ENCODE measurements around the gene EXOC4.
"Not testable (repeated sequence)": the region's sequence is repeated elsewhere in the genome, so short reads cannot be mapped to it uniquely, and the experiment has no call there.

The EXOC4 gene

GRCh38 chr7:133265821-133266220, 12.9 kb downstream of the EXOC4 start:
- no peaks in the 10 kb centered on the region; the same call in 1 of the 2 replicates for H3K36me3 ChIP-seq (ENCODE audit: insufficient read depth, low read length)
- no peak overlapping the region for H3K27ac ChIP-seq
- no peak overlapping the region for H3K9ac ChIP-seq (ENCODE audit: insufficient read length)
- TF ChIP-seq FOXP2 (optimal IDR thresholded peaks at IDR 0.05; ENCODE audit: control extremely low read depth, extremely low read length, insufficient read depth) (no peak), EZH2 (IDR thresholded peaks at IDR 0.05) (no peak), POLR2AphosphoS5 (IDR thresholded peaks at IDR 0.05; ENCODE audit: borderline replicate concordance, low read depth, low read length) (no peak)
- no peak overlapping the region for H3K4me3 ChIP-seq
- no peaks in the 10 kb centered on the region for H3K9me3 ChIP-seq (ENCODE audit: low read depth, low read length)
- DNase-seq (ENCODE audit: low read depth, low spot score), result no peak

- Histone ChIP-seq H3K36me3 (ENCODE audit: insufficient read depth, low read length) (no peaks in the 10 kb centered on the region), H3K4me3 (no peak overlapping the region), H3K27ac (no peak overlapping the region), H3K9me3 (ENCODE audit: low read depth, low read length) (no peaks in the 10 kb centered on the region), H3K9ac (ENCODE audit: insufficient read length) (no peak overlapping the region)
- no peak for TF ChIP-seq EZH2 (IDR thresholded peaks at IDR 0.05)
- TF ChIP-seq POLR2AphosphoS5 (IDR thresholded peaks at IDR 0.05; ENCODE audit: borderline replicate concordance, low read depth, low read length), result no peak
- no peak for TF ChIP-seq FOXP2 (optimal IDR thresholded peaks at IDR 0.05; ENCODE audit: control extremely low read depth, extremely low read length, insufficient read depth)
- no peak for DNase-seq (ENCODE audit: low read depth, low spot score)
Measured at GRCh38 chr7:133268355-133268754, 15.5 kb downstream of the EXOC4 start.

- DNase-seq (ENCODE audit: low read depth, low spot score), result no peak
- Histone ChIP-seq H3K9me3 (ENCODE audit: low read depth, low read length) (no peaks in the 10 kb centered on the region), H3K4me3 (no peak overlapping the region), H3K9ac (ENCODE audit: insufficient read length) (no peak overlapping the region), H3K36me3 (ENCODE audit: insufficient read depth, low read length) (peaks cover 20% of the 10 kb centered on the region), H3K27ac (no peak overlapping the region)
- TF ChIP-seq EZH2 (IDR thresholded peaks at IDR 0.05) (no peak), FOXP2 (optimal IDR thresholded peaks at IDR 0.05; ENCODE audit: control extremely low read depth, extremely low read length, insufficient read depth) (no peak), POLR2AphosphoS5 (IDR thresholded peaks at IDR 0.05; ENCODE audit: borderline replicate concordance, low read depth, low read length) (no peak)
Measured at GRCh38 chr7:133272336-133272735, 19.5 kb downstream of the EXOC4 start.

GRCh38 chr7:133273227-133273626, 20.3 kb downstream of the EXOC4 start:
- DNase-seq (ENCODE audit: low read depth, low spot score), result no peak
- Histone ChIP-seq H3K4me3 (no peak overlapping the region), H3K9me3 (ENCODE audit: low read depth, low read length) (no peaks in the 10 kb centered on the region), H3K36me3 (ENCODE audit: insufficient read depth, low read length) (peaks cover 29% of the 10 kb centered on the region), H3K27ac (no peak overlapping the region), H3K9ac (ENCODE audit: insufficient read length) (no peak overlapping the region)
- TF ChIP-seq POLR2AphosphoS5 (IDR thresholded peaks at IDR 0.05; ENCODE audit: borderline replicate concordance, low read depth, low read length) (no peak), EZH2 (IDR thresholded peaks at IDR 0.05) (no peak), FOXP2 (optimal IDR thresholded peaks at IDR 0.05; ENCODE audit: control extremely low read depth, extremely low read length, insufficient read depth) (no peak)

- peaks cover 35% of the 10 kb centered on the region for H3K36me3 ChIP-seq (ENCODE audit: insufficient read depth, low read length)
- H3K9ac ChIP-seq (ENCODE audit: insufficient read length), result no peak overlapping the region
Measured at GRCh38 chr7:133274265-133274664, 21.4 kb downstream of the EXOC4 start.

GRCh38 chr7:133275008-133275407, 22.1 kb downstream of the EXOC4 start:
- H3K9ac ChIP-seq (ENCODE audit: insufficient read length), result no peak overlapping the region
- H3K9me3 ChIP-seq (ENCODE audit: low read depth, low read length), result no peaks in the 10 kb centered on the region
- H3K27ac ChIP-seq, result no peak overlapping the region
- no peak overlapping the region for H3K4me3 ChIP-seq
- H3K36me3 ChIP-seq (ENCODE audit: insufficient read depth, low read length), result peaks cover 40% of the 10 kb centered on the region
- TF ChIP-seq POLR2AphosphoS5 (IDR thresholded peaks at IDR 0.05; ENCODE audit: borderline replicate concordance, low read depth, low read length), result no peak
- DNase-seq (ENCODE audit: low read depth, low spot score), result no peak

More at GRCh38 chr7:133274265-133274664, 21.4 kb downstream of the EXOC4 start:
- TF ChIP-seq EZH2 (IDR thresholded peaks at IDR 0.05) (no peak), FOXP2 (optimal IDR thresholded peaks at IDR 0.05; ENCODE audit: control extremely low read depth, extremely low read length, insufficient read depth) (no peak), POLR2AphosphoS5 (IDR thresholded peaks at IDR 0.05; ENCODE audit: borderline replicate concordance, low read depth, low read length) (no peak)
- Histone ChIP-seq H3K9me3 (ENCODE audit: low read depth, low read length) (no peaks in the 10 kb centered on the region), H3K27ac (no peak overlapping the region), H3K4me3 (no peak overlapping the region)
- DNase-seq (ENCODE audit: low read depth, low spot score), result no peak

- no peak overlapping the region for H3K9ac ChIP-seq (ENCODE audit: insufficient read length)
- no peak overlapping the region for H3K27ac ChIP-seq
- no peak overlapping the region for H3K4me3 ChIP-seq
- TF ChIP-seq POLR2AphosphoS5 (IDR thresholded peaks at IDR 0.05; ENCODE audit: borderline replicate concordance, low read depth, low read length) (no peak), EZH2 (IDR thresholded peaks at IDR 0.05) (no peak), FOXP2 (optimal IDR thresholded peaks at IDR 0.05; ENCODE audit: control extremely low read depth, extremely low read length, insufficient read depth) (no peak)
- no peaks in the 10 kb centered on the region for H3K9me3 ChIP-seq (ENCODE audit: low read depth, low read length)
- H3K36me3 ChIP-seq (ENCODE audit: insufficient read depth, low read length), result peaks cover 40% of the 10 kb centered on the region
- no peak for DNase-seq (ENCODE audit: low read depth, low spot score)
Measured at GRCh38 chr7:133275446-133276095, 22.7 kb downstream of the EXOC4 start.

GRCh38 chr7:133278975-133279374, 26.1 kb downstream of the EXOC4 start:
- H3K4me3 ChIP-seq; H3K27ac ChIP-seq; H3K9me3 ChIP-seq (ENCODE audit: low read depth, low read length); DNase-seq (ENCODE audit: low read depth, low spot score); H3K9ac ChIP-seq (ENCODE audit: insufficient read length): not testable (repeated sequence)
- peaks cover 44% of the 10 kb centered on the region for H3K36me3 ChIP-seq (ENCODE audit: insufficient read depth, low read length)

- Histone ChIP-seq H3K9me3 (ENCODE audit: low read depth, low read length) (no peaks in the 10 kb centered on the region), H3K27ac (0 out of 2 replicates have a peak overlapping the region, but pooled peaks have one; percentile 54), H3K9ac (ENCODE audit: insufficient read length) (no peak overlapping the region), H3K4me3 (no peak overlapping the region), H3K36me3 (ENCODE audit: insufficient read depth, low read length) (peaks cover 26% of the 10 kb centered on the region)
- TF ChIP-seq EZH2 (IDR thresholded peaks at IDR 0.05) (no peak), FOXP2 (optimal IDR thresholded peaks at IDR 0.05; ENCODE audit: control extremely low read depth, extremely low read length, insufficient read depth) (no peak), POLR2AphosphoS5 (IDR thresholded peaks at IDR 0.05; ENCODE audit: borderline replicate concordance, low read depth, low read length) (no peak)
- no peak for DNase-seq (ENCODE audit: low read depth, low spot score)
Measured at GRCh38 chr7:133282094-133282493, 29.2 kb downstream of the EXOC4 start.

Measured in SK-N-MC (cell line).